Parathyroid adenoma (tissue), 2 donors: ENCODE data around the gene PIGBOS1.
A peak's percentile ranks its signal among the peaks of the same experiment; 100 is the strongest.
"Not testable (repeated sequence)": the region's sequence is repeated elsewhere in the genome, so short reads cannot be mapped to it uniquely, and the experiment has no call there.

Source experiments
- H2AFZ ChIP-seq: fragments of 300-600 bp; sonication (generic); one replicate; pipeline ENCODE4 v1.7.0; 2017; ENCODE audit warnings: antibody characterized with exemption, mild to moderate bottlenecking
- H3K27ac ChIP-seq: fragments of 300-600 bp; sonication (generic); one replicate; pipeline ENCODE4 v1.7.0; 2017
- H3K27me3 ChIP-seq: fragments of 300-600 bp; sonication (generic); one replicate; pipeline ENCODE4 v1.7.0; 2017; ENCODE audit warnings: low read length; ENCODE audit not compliant: control insufficient read depth, insufficient read depth
- H3K36me3 ChIP-seq: fragments of 300-600 bp; sonication (generic); one replicate; pipeline ENCODE4 v1.7.0; 2017; ENCODE audit warnings: low read length; ENCODE audit not compliant: control insufficient read depth, insufficient read depth
- H3K4me1 ChIP-seq: fragments of 300-600 bp; sonication (generic); one replicate; pipeline ENCODE4 v1.7.0; 2017; ENCODE audit warnings: control low read depth
- H3K4me2 ChIP-seq: fragments of 300-600 bp; sonication (generic); one replicate; pipeline ENCODE4 v1.7.0; 2017; ENCODE audit warnings: low read length
- H3K4me3 ChIP-seq: fragments of 300-600 bp; sonication (generic); one replicate; pipeline ENCODE4 v1.7.0; 2017; ENCODE audit warnings: low read depth, low read length
- H3K79me2 ChIP-seq: fragments of 300-600 bp; sonication (generic); one replicate; pipeline ENCODE4 v1.7.0; 2017; ENCODE audit warnings: control low read depth
- H3K9ac ChIP-seq: fragments of 300-600 bp; sonication (generic); one replicate; pipeline ENCODE4 v1.7.0; 2017; ENCODE audit warnings: mild to moderate bottlenecking
- H3K9me3 ChIP-seq: fragments of 300-600 bp; sonication (generic); one replicate; pipeline ENCODE4 v1.7.0; 2017; ENCODE audit warnings: low read length; ENCODE audit not compliant: control insufficient read depth
- TF ChIP-seq, protein P1 (sequence below): fragments of 300-600 bp; sonication (generic); IDR thresholded peaks from one replicate; pipeline ENCODE4 v1.7.0; 2017; ENCODE audit warnings: antibody characterized with exemption, mild to moderate bottlenecking
- donor health status: primary hyperparathyroidism.

PIGBOS1 gene

DNA sequence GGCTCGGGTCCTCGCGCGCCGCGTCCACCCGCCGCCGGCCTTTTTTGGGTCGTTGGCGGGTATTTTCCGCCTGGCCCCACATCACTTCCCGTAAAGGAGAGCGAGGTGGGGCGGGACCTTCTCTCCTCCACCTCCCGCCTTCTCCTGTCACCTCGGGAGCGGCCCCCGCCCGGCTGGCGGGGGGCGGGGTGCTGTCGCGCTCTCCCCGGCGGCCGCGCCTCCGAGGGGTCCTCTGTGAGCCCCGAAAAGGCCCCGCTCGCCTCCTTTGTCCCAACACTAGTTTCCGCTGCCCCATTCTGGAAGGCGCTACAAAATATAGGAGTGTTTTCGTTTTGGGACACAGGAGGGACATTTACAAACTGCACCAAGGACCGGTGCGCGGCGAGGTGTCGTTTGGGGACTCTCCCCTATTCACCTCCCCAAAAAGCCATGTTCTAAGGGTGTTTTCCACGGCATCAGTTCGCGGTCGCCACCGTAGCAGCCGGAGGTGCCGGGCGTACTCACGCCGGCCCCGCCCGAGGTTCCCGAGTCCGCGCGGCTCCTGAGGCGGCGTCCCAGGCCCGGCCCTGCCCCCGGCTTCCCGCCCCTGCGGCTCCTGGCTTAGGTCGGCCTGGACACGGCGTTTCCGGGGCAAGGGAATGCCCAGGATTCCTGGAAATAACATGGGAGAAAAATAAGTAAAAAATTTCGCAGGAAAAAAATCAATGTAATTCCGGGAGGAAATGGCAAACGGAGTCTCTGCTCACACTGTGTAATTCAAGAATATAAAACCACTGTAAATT, 29.0 kb downstream of the PIGBOS1 start, which contains the start of gene RAB27A:
Gene RAB27A (minus strand): TSS at position 68 of the 782 bp plus-strand sequence. CDS start 54,879 bp downstream, outside the sequence.
- Histone ChIP-seq H3K4me3 (peak within 1 kb of the TSS; percentile 80), H3K4me2 (peak within 1 kb of the TSS; percentile 95), H3K36me3 (no peaks in the 10 kb centered on the region), H3K27me3 (no peaks in the 10 kb centered on the region), H3K9ac (peak within 1 kb of the TSS; percentile 80), H2AFZ (peak within 1 kb of the TSS; percentile 86), H3K4me1 (no peaks in the 10 kb centered on the region), H3K9me3 (no peaks in the 10 kb centered on the region), H3K27ac (peak within 1 kb of the TSS; percentile 80), H3K79me2 (no peaks in the 10 kb centered on the region)
- TF ChIP-seq, protein P1, sequence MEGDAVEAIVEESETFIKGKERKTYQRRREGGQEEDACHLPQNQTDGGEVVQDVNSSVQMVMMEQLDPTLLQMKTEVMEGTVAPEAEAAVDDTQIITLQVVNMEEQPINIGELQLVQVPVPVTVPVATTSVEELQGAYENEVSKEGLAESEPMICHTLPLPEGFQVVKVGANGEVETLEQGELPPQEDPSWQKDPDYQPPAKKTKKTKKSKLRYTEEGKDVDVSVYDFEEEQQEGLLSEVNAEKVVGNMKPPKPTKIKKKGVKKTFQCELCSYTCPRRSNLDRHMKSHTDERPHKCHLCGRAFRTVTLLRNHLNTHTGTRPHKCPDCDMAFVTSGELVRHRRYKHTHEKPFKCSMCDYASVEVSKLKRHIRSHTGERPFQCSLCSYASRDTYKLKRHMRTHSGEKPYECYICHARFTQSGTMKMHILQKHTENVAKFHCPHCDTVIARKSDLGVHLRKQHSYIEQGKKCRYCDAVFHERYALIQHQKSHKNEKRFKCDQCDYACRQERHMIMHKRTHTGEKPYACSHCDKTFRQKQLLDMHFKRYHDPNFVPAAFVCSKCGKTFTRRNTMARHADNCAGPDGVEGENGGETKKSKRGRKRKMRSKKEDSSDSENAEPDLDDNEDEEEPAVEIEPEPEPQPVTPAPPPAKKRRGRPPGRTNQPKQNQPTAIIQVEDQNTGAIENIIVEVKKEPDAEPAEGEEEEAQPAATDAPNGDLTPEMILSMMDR: no peak

DNA sequence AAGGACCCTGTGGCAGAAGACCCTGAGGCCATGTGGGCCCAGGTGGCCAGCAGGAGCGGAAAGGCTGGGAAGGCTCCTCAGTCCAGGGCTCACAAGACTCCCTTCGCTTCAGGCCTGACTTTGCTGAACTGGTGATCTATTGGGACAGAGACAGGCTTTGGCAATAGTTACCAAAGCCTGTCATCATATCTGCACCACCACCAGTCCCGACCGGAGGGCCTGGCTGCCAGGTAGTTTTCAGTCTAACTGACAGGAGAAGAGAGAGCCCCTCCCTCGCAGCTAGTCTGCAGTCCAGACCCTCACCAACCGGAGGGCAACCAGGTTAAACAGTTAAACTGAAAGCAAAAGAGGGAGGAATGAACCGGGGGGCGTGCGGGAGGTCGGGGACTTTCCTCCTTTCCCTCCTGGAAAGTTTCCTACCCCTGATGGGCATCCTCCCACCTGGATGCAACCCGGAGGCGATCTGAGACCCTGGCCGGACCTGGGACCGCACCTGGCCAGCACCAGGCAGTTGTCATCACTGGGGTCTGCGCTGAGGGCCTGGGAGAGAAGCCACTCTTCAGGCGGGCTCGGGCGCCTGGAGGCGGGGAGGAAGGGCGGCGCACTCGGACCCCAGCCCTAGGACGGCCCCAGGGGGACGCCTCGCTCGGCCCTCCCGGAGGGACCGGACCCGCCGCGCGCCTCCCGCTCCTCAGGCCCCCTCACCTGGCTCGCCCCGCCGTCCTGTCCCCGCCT, 29.7 kb downstream of the PIGBOS1 start:
- Histone ChIP-seq H2AFZ (peak overlapping the region; percentile 86), H3K4me1 (no peaks in the 10 kb centered on the region), H3K79me2 (no peaks in the 10 kb centered on the region), H3K27ac (peak overlapping the region; percentile 80), H3K4me3 (peak overlapping the region; percentile 80), H3K27me3 (no peaks in the 10 kb centered on the region), H3K9me3 (no peaks in the 10 kb centered on the region), H3K9ac (peak overlapping the region; percentile 80), H3K36me3 (no peaks in the 10 kb centered on the region), H3K4me2 (peak overlapping the region; percentile 95)
- TF ChIP-seq, protein P1: no peak

DNA sequence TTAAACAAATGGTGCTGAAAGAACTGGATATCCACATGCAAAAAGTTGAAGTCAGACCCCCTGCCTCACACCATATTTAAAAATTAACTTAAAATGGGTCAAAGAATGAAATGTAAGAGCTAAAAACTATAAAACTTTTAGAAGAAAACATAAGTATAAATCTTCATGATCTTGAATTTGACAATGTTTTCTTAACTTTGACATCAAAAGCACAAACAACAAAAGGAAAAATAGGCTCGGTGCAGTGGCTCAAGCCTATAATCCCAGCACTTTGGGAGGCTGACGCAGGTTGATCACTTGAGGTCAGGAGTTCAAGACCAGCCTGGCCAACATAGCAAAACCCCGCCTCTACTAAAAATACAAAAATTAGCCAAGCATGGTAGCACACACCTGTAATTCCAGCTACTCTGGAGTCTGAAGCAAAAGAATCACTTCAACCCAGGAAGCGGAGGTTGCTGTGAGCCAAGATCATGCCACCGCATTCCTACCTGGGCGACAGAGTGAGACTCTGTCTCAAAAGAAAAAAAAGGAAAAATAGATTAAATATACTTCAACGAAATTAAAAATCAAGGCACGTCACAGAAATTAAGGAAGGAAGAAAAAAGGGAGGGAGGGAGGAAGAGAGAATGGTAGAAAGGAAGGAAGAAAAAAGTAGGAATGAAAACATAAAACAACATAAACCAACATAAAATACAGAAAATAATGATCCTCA, 30.8 kb downstream of the PIGBOS1 start:
- Histone ChIP-seq H3K9ac (no peak overlapping the region), H3K27me3 (no peaks in the 10 kb centered on the region), H2AFZ (no peak overlapping the region), H3K4me1 (no peaks in the 10 kb centered on the region), H3K4me3 (no peak overlapping the region), H3K36me3 (no peaks in the 10 kb centered on the region), H3K27ac (no peak overlapping the region), H3K9me3 (no peaks in the 10 kb centered on the region), H3K79me2 (no peaks in the 10 kb centered on the region), H3K4me2 (no peak overlapping the region)
- TF ChIP-seq, protein P1: no peak

- H3K9me3 ChIP-seq, H3K4me1 ChIP-seq, H3K27ac ChIP-seq, H3K79me2 ChIP-seq, H2AFZ ChIP-seq, H3K4me3 ChIP-seq, H3K36me3 ChIP-seq, H3K4me2 ChIP-seq, H3K9ac ChIP-seq, H3K27me3 ChIP-seq: not testable (repeated sequence)
Measured at GRCh38 chr15:55286442-55287189, 32.3 kb downstream of the PIGBOS1 start.
